HG02970 (cell line): ENCODE data around the gene LONP2.
"Not testable (repeated sequence)": the region's sequence is repeated elsewhere in the genome, so short reads cannot be mapped to it uniquely, and the experiment has no call there.

Experiments used
- ATAC-seq: cut with Tn5 transposase; IDR thresholded peaks from one replicate; pipeline ENCODE4 v1.9.1; 2021; ENCODE audit warnings: mild to moderate bottlenecking, moderate library complexity, moderate number of reproducible peaks; ENCODE audit not compliant: unreplicated experiment, low FRiP score

Gene LONP2

GRCh38 chr16:48284772-48285409 is 40.8 kb downstream of the LONP2 start:
- ATAC-seq: no peak

GRCh38 chr16:48287239-48287638 is 43.1 kb downstream of the LONP2 start:
- ATAC-seq: no peak

GRCh38 chr16:48291303-48291702 is 47.2 kb downstream of the LONP2 start:
- ATAC-seq: no peak

- ATAC-seq: no peak
Measured at GRCh38 chr16:48291754-48292153, 47.7 kb downstream of the LONP2 start.

- no peak for ATAC-seq
Measured at GRCh38 chr16:48292452-48292851, 48.4 kb downstream of the LONP2 start.

GRCh38 chr16:48294724-48295123 is 50.6 kb downstream of the LONP2 start:
- ATAC-seq: no peak

GRCh38 chr16:48295488-48296281 is 51.6 kb downstream of the LONP2 start:
- ATAC-seq: no peak

GRCh38 chr16:48299471-48299870 is 55.4 kb downstream of the LONP2 start:
- ATAC-seq: no peak

GRCh38 chr16:48300391-48300856 is 56.3 kb downstream of the LONP2 start:
- ATAC-seq: no peak

GRCh38 chr16:48308535-48308934 is 64.4 kb downstream of the LONP2 start:
- no peak for ATAC-seq

GRCh38 chr16:48310908-48311641 is 67.0 kb downstream of the LONP2 start:
- no peak for ATAC-seq

GRCh38 chr16:48313905-48314304 is 69.8 kb downstream of the LONP2 start:
- ATAC-seq: not testable (repeated sequence)

- no peak for ATAC-seq
Measured at GRCh38 chr16:48317026-48317425, 72.9 kb downstream of the LONP2 start.

GRCh38 chr16:48317614-48318315 is 73.7 kb downstream of the LONP2 start:
- ATAC-seq: no peak

GRCh38 chr16:48318630-48319029 is 74.5 kb downstream of the LONP2 start:
- ATAC-seq: no peak

GRCh38 chr16:48321317-48322036 is 77.4 kb downstream of the LONP2 start:
- ATAC-seq: no peak

- ATAC-seq: no peak
Measured at GRCh38 chr16:48323783-48324775, 80.0 kb downstream of the LONP2 start.

- ATAC-seq: no peak
Measured at GRCh38 chr16:48326915-48327314, 82.8 kb downstream of the LONP2 start.

- no peak for ATAC-seq
Measured at GRCh38 chr16:48329138-48329537, 85.0 kb downstream of the LONP2 start.
